Stomach smooth muscle (tissue), 2 donors: ENCODE results near the gene ODF2L.

Experiments
- H3K27ac ChIP-seq: one replicate; pipeline ENCODE4 v1.7.0; 2013; ENCODE audit warnings: mild to moderate bottlenecking, low read length, inconsistent platforms
- H3K27me3 ChIP-seq, 2 donors: one replicate each; pipeline ENCODE4 v1.7.0; 2013; ENCODE audit warnings: low read length in 2 of 2; ENCODE audit not compliant: insufficient read depth in 2 of 2, control insufficient read depth in 1 of 2
- H3K36me3 ChIP-seq, 2 donors: one replicate each; pipeline ENCODE4 v1.7.0; 2013; ENCODE audit warnings: low read length in 2 of 2; ENCODE audit not compliant: control insufficient read depth in 2 of 2, insufficient read depth in 2 of 2
- H3K4me1 ChIP-seq: one replicate; pipeline ENCODE4 v1.7.0; 2013; ENCODE audit warnings: low read length; ENCODE audit not compliant: control insufficient read depth, insufficient read depth
- H3K4me3 ChIP-seq, 2 donors: one replicate each; pipeline ENCODE4 v1.7.0; 2013; ENCODE audit warnings: low read length in 2 of 2
- H3K9ac ChIP-seq, 2 donors: one replicate each; pipeline ENCODE4 v1.7.0; 2013; ENCODE audit warnings: low read length in 2 of 2, mild to moderate bottlenecking in 1 of 2
- H3K9me3 ChIP-seq, 2 donors: one replicate each; pipeline ENCODE4 v1.7.0; 2013; ENCODE audit warnings: low read length in 2 of 2; ENCODE audit not compliant: control insufficient read depth in 2 of 2
- donor health status: healthy.
- donor health status: Pancreatic carcinoma.

ODF2L gene

GRCh38 chr1:86387916-86388627 is 8.1 kb downstream of the ODF2L start:
- H3K27ac ChIP-seq, result no peak overlapping the region

GRCh38 chr1:86382878-86383277 is 13.2 kb downstream of the ODF2L start:
- Histone ChIP-seq H3K9ac (no peak overlapping the region), H3K4me3 (no peak overlapping the region)

More at GRCh38 chr1:86387916-86388627, 8.1 kb downstream of the ODF2L start:
- Histone ChIP-seq H3K4me3 (no peak overlapping the region), H3K9me3 (no peaks in the 10 kb centered on the region), H3K36me3 (no peaks in the 10 kb centered on the region), H3K27me3 (no peaks in the 10 kb centered on the region), H3K4me1 (no peaks in the 10 kb centered on the region), H3K9ac (no peak overlapping the region)

GRCh38 chr1:86381223-86381622 is 14.9 kb downstream of the ODF2L start:
- no peak overlapping the region for H3K4me3 ChIP-seq
- no peak overlapping the region for H3K27ac ChIP-seq
- H3K9ac ChIP-seq, result no peak overlapping the region
- no peaks in the 10 kb centered on the region for H3K36me3 ChIP-seq
- no peaks in the 10 kb centered on the region for H3K9me3 ChIP-seq
- no peaks in the 10 kb centered on the region for H3K4me1 ChIP-seq
- no peaks in the 10 kb centered on the region for H3K27me3 ChIP-seq

More at GRCh38 chr1:86382878-86383277, 13.2 kb downstream of the ODF2L start:
- Histone ChIP-seq H3K9me3 (no peaks in the 10 kb centered on the region), H3K4me1 (no peaks in the 10 kb centered on the region), H3K36me3 (no peaks in the 10 kb centered on the region), H3K27ac (no peak overlapping the region), H3K27me3 (no peaks in the 10 kb centered on the region)

- H3K27me3 ChIP-seq, result no peaks in the 10 kb centered on the region
- no peak overlapping the region for H3K27ac ChIP-seq
- no peaks in the 10 kb centered on the region for H3K9me3 ChIP-seq
- H3K4me1 ChIP-seq, result no peaks in the 10 kb centered on the region
- H3K4me3 ChIP-seq, result no peak overlapping the region
- H3K36me3 ChIP-seq, result no peaks in the 10 kb centered on the region
- no peak overlapping the region for H3K9ac ChIP-seq
Observed at GRCh38 chr1:86380257-86380861, 15.8 kb downstream of the ODF2L start.

GRCh38 chr1:86378813-86379212 is 17.3 kb downstream of the ODF2L start:
- Histone ChIP-seq H3K9me3 (no peaks in the 10 kb centered on the region), H3K36me3 (peaks cover 0 to under 1% of the 10 kb centered on the region in 2 donors), H3K9ac (no peak overlapping the region), H3K4me1 (no peaks in the 10 kb centered on the region), H3K4me3 (no peak overlapping the region), H3K27me3 (no peaks in the 10 kb centered on the region), H3K27ac (no peak overlapping the region)

GRCh38 chr1:86377341-86377740 is 18.8 kb downstream of the ODF2L start:
- Histone ChIP-seq H3K4me3 (no peak overlapping the region), H3K36me3 (peaks cover 3% of the 10 kb centered on the region in 2 donors), H3K4me1 (no peaks in the 10 kb centered on the region), H3K9ac (no peak overlapping the region), H3K27ac (no peak overlapping the region), H3K27me3 (no peaks in the 10 kb centered on the region), H3K9me3 (no peaks in the 10 kb centered on the region)

GRCh38 chr1:86375688-86376087 is 20.4 kb downstream of the ODF2L start:
- no peaks in the 10 kb centered on the region for H3K27me3 ChIP-seq
- H3K9me3 ChIP-seq, result no peaks in the 10 kb centered on the region
- H3K36me3 ChIP-seq, result peaks cover 3 to 5% of the 10 kb centered on the region in 2 donors
- H3K4me3 ChIP-seq, result no peak overlapping the region
- no peaks in the 10 kb centered on the region for H3K4me1 ChIP-seq
- H3K27ac ChIP-seq, result no peak overlapping the region
- no peak overlapping the region for H3K9ac ChIP-seq

- H3K27ac ChIP-seq, result no peak overlapping the region
- no peaks in the 10 kb centered on the region for H3K9me3 ChIP-seq
- peaks cover 3 to 9% of the 10 kb centered on the region in 2 donors for H3K36me3 ChIP-seq
- no peak overlapping the region for H3K9ac ChIP-seq
- H3K4me1 ChIP-seq, result no peaks in the 10 kb centered on the region
- no peak overlapping the region for H3K4me3 ChIP-seq
- no peaks in the 10 kb centered on the region for H3K27me3 ChIP-seq
Observed at GRCh38 chr1:86370601-86371022, 25.5 kb downstream of the ODF2L start.

GRCh38 chr1:86365896-86366295 is 30.2 kb downstream of the ODF2L start:
- H3K9ac ChIP-seq, result no peak overlapping the region
- H3K4me1 ChIP-seq, result no peaks in the 10 kb centered on the region
- H3K36me3 ChIP-seq, result peaks cover 0 to 5% of the 10 kb centered on the region in 2 donors

GRCh38 chr1:86362807-86363206 is 33.3 kb downstream of the ODF2L start:
- Histone ChIP-seq H3K36me3 (no peaks in the 10 kb centered on the region), H3K9ac (no peak overlapping the region), H3K27ac (no peak overlapping the region), H3K9me3 (no peaks in the 10 kb centered on the region), H3K27me3 (no peaks in the 10 kb centered on the region), H3K4me3 (no peak overlapping the region), H3K4me1 (no peaks in the 10 kb centered on the region)

More at GRCh38 chr1:86365896-86366295, 30.2 kb downstream of the ODF2L start:
- no peak overlapping the region for H3K4me3 ChIP-seq
- no peak overlapping the region for H3K27ac ChIP-seq
- H3K9me3 ChIP-seq, result no peaks in the 10 kb centered on the region
- H3K27me3 ChIP-seq, result no peaks in the 10 kb centered on the region

GRCh38 chr1:86357796-86358195 is 38.3 kb downstream of the ODF2L start:
- H3K4me3 ChIP-seq, result no peak overlapping the region
- no peaks in the 10 kb centered on the region for H3K4me1 ChIP-seq
- H3K9ac ChIP-seq, result no peak overlapping the region
- H3K9me3 ChIP-seq, result no peaks in the 10 kb centered on the region
- H3K36me3 ChIP-seq, result peaks cover 6 to 14% of the 10 kb centered on the region in 2 donors
- H3K27ac ChIP-seq, result no peak overlapping the region
- no peaks in the 10 kb centered on the region for H3K27me3 ChIP-seq
